ENCODE results near the gene LRRK1.

DNA sequence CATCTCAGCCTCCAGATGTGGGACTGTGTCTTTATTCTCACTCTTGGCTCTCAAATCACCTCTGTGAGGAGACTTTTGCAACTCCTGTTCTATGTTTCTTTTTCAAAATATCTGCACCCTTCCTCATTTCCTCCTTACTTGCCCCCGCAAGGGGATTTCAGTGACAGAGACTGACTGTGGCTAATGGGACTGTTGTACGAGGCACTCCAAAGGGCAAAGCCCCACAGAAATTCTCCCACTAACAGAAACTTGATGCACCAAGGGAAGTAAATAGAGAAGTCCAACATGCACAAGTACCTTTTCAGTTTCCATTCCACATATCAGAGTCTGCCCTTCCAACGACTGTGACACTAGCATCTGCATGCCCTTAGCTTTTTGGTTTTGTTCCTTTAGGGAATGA is 69.7 kb downstream of the LRRK1 start:
- TF ChIP-seq, protein P1, sequence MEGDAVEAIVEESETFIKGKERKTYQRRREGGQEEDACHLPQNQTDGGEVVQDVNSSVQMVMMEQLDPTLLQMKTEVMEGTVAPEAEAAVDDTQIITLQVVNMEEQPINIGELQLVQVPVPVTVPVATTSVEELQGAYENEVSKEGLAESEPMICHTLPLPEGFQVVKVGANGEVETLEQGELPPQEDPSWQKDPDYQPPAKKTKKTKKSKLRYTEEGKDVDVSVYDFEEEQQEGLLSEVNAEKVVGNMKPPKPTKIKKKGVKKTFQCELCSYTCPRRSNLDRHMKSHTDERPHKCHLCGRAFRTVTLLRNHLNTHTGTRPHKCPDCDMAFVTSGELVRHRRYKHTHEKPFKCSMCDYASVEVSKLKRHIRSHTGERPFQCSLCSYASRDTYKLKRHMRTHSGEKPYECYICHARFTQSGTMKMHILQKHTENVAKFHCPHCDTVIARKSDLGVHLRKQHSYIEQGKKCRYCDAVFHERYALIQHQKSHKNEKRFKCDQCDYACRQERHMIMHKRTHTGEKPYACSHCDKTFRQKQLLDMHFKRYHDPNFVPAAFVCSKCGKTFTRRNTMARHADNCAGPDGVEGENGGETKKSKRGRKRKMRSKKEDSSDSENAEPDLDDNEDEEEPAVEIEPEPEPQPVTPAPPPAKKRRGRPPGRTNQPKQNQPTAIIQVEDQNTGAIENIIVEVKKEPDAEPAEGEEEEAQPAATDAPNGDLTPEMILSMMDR (IDR thresholded peaks at IDR 0.05; ENCODE audit: low read depth, low read length, poor library complexity, severe bottlenecking), result no peak
- no peak for TF ChIP-seq EZH2phosphoT487 (IDR thresholded peaks at IDR 0.05; ENCODE audit: borderline replicate concordance, low read length)

Measured in DOHH2 (cell line).